GM23338 (cell line): ENCODE data around the gene UGDH. TPM values are rescaled to one million over a fixed set of nuclear protein-coding genes. Genes with fewer than 3 reads are reported as not detected.

Experiments used
- ATAC-seq: fragments of 200-7000 bp; cut with Tn5 transposase; 3 replicates; pipeline ENCODE4 v1.9.1; 2020
- DNase-seq: peaks from one replicate; pipeline ENCODE4 v3.0.0-alpha.2; 2015; ENCODE audit warnings: low spot score
- H2AFZ ChIP-seq: fragments of 200-600 bp; sonication (generic); 2 replicates; pipeline ENCODE4 v1.8.0; 2016; ENCODE audit warnings: antibody characterized with exemption, mild to moderate bottlenecking, moderate library complexity
- H3F3A ChIP-seq: fragments of 200-600 bp; sonication (generic); replicated peaks from 2 replicates; pipeline ENCODE4 v1.8.0; 2017; ENCODE audit warnings: antibody characterized with exemption, mixed run types, low read depth
- H3K27ac ChIP-seq: fragments of 200-600 bp; sonication (generic); 2 replicates; pipeline ENCODE4 v1.6.1; 2016; ENCODE audit warnings: low read depth
- H3K27me3 ChIP-seq: fragments of 200-600 bp; sonication (generic); 2 replicates; pipeline ENCODE4 v1.8.0; 2016; ENCODE audit warnings: mild to moderate bottlenecking, mixed run types, moderate library complexity; ENCODE audit not compliant: insufficient read depth
- H3K36me3 ChIP-seq: fragments of 200-600 bp; sonication (generic); 2 replicates; pipeline ENCODE4 v1.8.0; 2016; ENCODE audit warnings: mild to moderate bottlenecking; ENCODE audit not compliant: insufficient read depth
- H3K4me1 ChIP-seq: fragments of 200-600 bp; sonication (generic); 2 replicates; pipeline ENCODE4 v1.8.0; 2016; ENCODE audit warnings: mild to moderate bottlenecking, moderate library complexity; ENCODE audit not compliant: insufficient read depth
- H3K4me2 ChIP-seq: fragments of 200-600 bp; sonication (generic); 2 replicates; pipeline ENCODE4 v1.7.1; 2017; ENCODE audit warnings: mixed run types
- H3K4me3 ChIP-seq: fragments of 200-600 bp; sonication (generic); 2 replicates; pipeline ENCODE4 v1.6.1; 2016; ENCODE audit warnings: mixed run types
- H3K79me2 ChIP-seq: fragments of 200-600 bp; sonication (generic); replicated peaks from 2 replicates; pipeline ENCODE4 v1.8.0; 2017; ENCODE audit warnings: mild to moderate bottlenecking; ENCODE audit not compliant: insufficient read depth
- H3K9me2 ChIP-seq: fragments of 200-600 bp; sonication (generic); 2 replicates; pipeline ENCODE4 v1.8.0; 2017; ENCODE audit not compliant: insufficient read depth
- H4K20me1 ChIP-seq: fragments of 200-600 bp; sonication (generic); replicated peaks from 2 replicates; pipeline ENCODE4 v1.8.0; 2017; ENCODE audit warnings: mild to moderate bottlenecking; ENCODE audit not compliant: insufficient read depth
- H3K27ac Mint-ChIP-seq: 2 replicates; pipeline ENCODE4 v1.8.0; 2020; ENCODE audit warnings: inconsistent platforms, mild to moderate bottlenecking, moderate library complexity, mixed read lengths
- H3K27me3 Mint-ChIP-seq: 3 replicates; pipeline ENCODE4 v1.8.0; 2022; ENCODE audit warnings: low read depth, mild to moderate bottlenecking, moderate library complexity, mixed read lengths, inconsistent platforms; ENCODE audit not compliant: insufficient read depth, poor library complexity
- H3K36me3 Mint-ChIP-seq: 3 replicates; pipeline ENCODE4 v1.8.0; 2021; ENCODE audit warnings: low read depth, mild to moderate bottlenecking, inconsistent platforms, moderate library complexity, mixed read lengths
- H3K4me1 Mint-ChIP-seq: 3 replicates; pipeline ENCODE4 v1.8.0; 2020; ENCODE audit warnings: mild to moderate bottlenecking, inconsistent platforms, mixed read lengths
- H3K4me3 Mint-ChIP-seq: 3 replicates; pipeline ENCODE4 v1.8.0; 2021; ENCODE audit warnings: moderate library complexity, mild to moderate bottlenecking, inconsistent platforms, mixed read lengths
- H3K9me3 Mint-ChIP-seq: 3 replicates; pipeline ENCODE4 v1.8.0; 2020; ENCODE audit warnings: moderate library complexity, mild to moderate bottlenecking, inconsistent platforms, mixed read lengths
- CTCF ChIP-seq, 2 experiments: fragments of 200-600 bp in 1 of 2; sonication (generic) in 1 of 2; conservative IDR thresholded peaks; 2 replicates each; pipeline versions ENCODE4 v1.5.1 to v1.6.1; 2016 to 2017; ENCODE audit warnings: antibody characterized with exemption in 2 of 2, low read depth in 2 of 2, mild to moderate bottlenecking in 2 of 2, moderate library complexity in 1 of 2
- NANOG ChIP-seq: IDR thresholded peaks from 2 replicates; pipeline ENCODE4 v1.6.1; 2016; ENCODE audit warnings: antibody characterized with exemption, borderline replicate concordance
- ZNF114 ChIP-seq: fragments of 250-450 bp; sonication (Bioruptor Pico); IDR thresholded peaks from 2 replicates; pipeline ENCODE4 v1.5.0; 2020; ENCODE audit warnings: mild to moderate bottlenecking, moderate library complexity
- ZNF331 ChIP-seq: fragments of 250-450 bp; sonication (Bioruptor Pico); IDR thresholded peaks from 2 replicates; pipeline ENCODE4 v1.5.0; 2020; ENCODE audit warnings: low read depth, mild to moderate bottlenecking, moderate library complexity
- ZNF462 ChIP-seq: fragments of 250-450 bp; sonication (Bioruptor Pico); IDR thresholded peaks from 2 replicates; pipeline ENCODE4 v1.5.0; 2020; ENCODE audit warnings: mild to moderate bottlenecking, moderate library complexity
- polyA plus RNA-seq: library from polyadenylated mRNA; unstranded; fragments of >200 nt; fragmentation: Nextera tagmentation; extraction: Ambion mirVana; gene quantifications from 2 replicates; pipeline ENCODE4 v1.2.1, GENCODE V29; 2016
- total RNA-seq: library from RNA; depleted of rRNA; stranded (reverse); fragments of >200 nt; shearing (Covaris generic); gene quantifications from 2 replicates; pipeline ENCODE4 v1.2.3, GENCODE V29; 2014

The UGDH gene
- total and polyA plus RNA-seq, 2 experiments from 2014 or later: 48.9 to 81.3 TPM

GRCh38 chr4:39469429-39470077, 57.7 kb downstream of the UGDH start:
- no peak overlapping the region for H2AFZ ChIP-seq
- ATAC-seq: peak; percentile 85
- H3K36me3 ChIP-seq: peaks cover 42% of the 10 kb centered on the region
- H4K20me1 ChIP-seq: no peaks in the 10 kb centered on the region
- peak overlapping the region; percentile 51 for H3K27ac ChIP-seq
- H3K9me3 Mint-ChIP-seq: no peaks in the 10 kb centered on the region
- no peaks in the 10 kb centered on the region for H3K27me3 ChIP-seq
- H3K4me3 ChIP-seq: no peak overlapping the region
- no peak overlapping the region for H3K4me2 ChIP-seq
- peak; percentile 90 for DNase-seq
- peaks cover 2% of the 10 kb centered on the region for H3K27me3 Mint-ChIP-seq
- peaks cover 66% of the 10 kb centered on the region for H3K36me3 Mint-ChIP-seq
- H3K79me2 ChIP-seq: no peaks in the 10 kb centered on the region
- H3K4me1 Mint-ChIP-seq: no peaks in the 10 kb centered on the region
- peak overlapping the region; percentile 94 for H3K27ac Mint-ChIP-seq
- H3K4me3 Mint-ChIP-seq: no peak overlapping the region
- H3K9me2 ChIP-seq: no peaks in the 10 kb centered on the region
- no peaks in the 10 kb centered on the region for H3F3A ChIP-seq
- TF ChIP-seq CTCF (conservative IDR thresholded peaks at IDR 0.05; ENCODE audit: low read depth in 2 of 2): peak; percentile 79 to 97
- TF ChIP-seq ZNF331: no peak
- TF ChIP-seq ZNF462 (CRISPR knock-in tag): no peak
- no peak for TF ChIP-seq ZNF114
- TF ChIP-seq NANOG: no peak
- no peaks in the 10 kb centered on the region for H3K4me1 ChIP-seq
